Globus pallidus (tissue), 1 donor: ENCODE measurements around the gene ITGB1BP1.

ENCODE experiments used
- DNase-seq: peaks from one replicate; pipeline ENCODE4 v3.0.0-alpha.2; 2015; ENCODE audit warnings: low spot score

The ITGB1BP1 gene

DNA sequence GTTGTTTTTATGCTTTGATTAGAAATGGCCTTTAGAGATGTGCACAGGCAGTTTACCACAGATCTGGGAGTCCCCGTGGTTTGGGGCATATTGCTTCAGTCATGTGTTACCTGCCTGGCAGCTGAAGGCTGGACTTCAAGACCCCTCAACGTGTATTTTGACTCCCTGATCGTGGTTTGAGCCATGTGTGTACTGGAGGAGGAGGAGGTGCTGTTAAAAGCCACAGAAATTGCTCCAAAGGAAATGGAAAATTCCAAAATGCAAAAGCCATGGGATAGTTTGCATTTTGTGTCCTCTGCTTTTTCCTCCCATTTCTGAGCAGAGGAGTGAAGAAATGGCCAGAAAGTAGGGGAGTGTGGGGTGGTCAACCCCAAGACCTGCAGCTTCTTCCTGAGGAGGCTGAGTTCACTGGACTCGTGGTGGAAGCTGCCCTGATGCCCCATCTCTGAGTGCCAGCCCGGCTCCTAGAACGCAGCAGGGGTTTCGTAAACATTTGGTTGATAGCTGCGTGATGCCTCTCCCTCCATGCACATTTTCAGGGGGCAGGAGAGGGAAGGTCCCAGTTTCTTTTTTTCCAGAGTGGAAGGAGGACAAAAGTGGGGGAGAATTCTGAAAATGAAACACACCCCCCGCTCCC, 45.7 kb downstream of the ITGB1BP1 start:
- DNase-seq = no peak

DNA sequence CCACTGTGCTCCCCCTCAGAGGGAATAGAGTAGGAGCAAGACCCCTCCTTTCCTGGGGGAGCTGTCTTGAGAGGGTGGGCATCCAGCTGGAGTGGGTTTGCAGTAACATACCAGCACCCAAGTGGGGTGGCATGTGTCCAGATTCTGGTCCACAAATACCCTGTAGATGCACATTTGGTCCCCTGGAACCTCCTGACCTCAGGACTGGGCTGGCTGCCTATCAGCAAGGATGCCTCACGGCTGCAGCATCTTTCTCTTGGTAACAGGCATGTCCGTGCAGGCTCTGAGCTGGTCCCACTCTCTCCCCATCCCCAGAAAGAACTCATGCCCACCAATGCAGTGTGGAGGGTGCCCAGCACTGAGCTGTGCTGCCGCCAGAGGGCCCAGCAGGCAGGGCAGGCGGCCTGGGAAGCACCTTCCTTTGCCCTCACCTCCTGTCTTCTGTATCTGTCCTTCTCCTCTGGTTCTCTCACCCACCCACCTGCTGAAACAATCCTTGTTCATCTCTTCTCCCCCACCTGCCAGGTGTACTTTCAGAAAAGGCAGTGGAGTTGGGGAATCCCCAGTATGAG, 47.4 kb downstream of the ITGB1BP1 start:
- DNase-seq = no peak

DNA sequence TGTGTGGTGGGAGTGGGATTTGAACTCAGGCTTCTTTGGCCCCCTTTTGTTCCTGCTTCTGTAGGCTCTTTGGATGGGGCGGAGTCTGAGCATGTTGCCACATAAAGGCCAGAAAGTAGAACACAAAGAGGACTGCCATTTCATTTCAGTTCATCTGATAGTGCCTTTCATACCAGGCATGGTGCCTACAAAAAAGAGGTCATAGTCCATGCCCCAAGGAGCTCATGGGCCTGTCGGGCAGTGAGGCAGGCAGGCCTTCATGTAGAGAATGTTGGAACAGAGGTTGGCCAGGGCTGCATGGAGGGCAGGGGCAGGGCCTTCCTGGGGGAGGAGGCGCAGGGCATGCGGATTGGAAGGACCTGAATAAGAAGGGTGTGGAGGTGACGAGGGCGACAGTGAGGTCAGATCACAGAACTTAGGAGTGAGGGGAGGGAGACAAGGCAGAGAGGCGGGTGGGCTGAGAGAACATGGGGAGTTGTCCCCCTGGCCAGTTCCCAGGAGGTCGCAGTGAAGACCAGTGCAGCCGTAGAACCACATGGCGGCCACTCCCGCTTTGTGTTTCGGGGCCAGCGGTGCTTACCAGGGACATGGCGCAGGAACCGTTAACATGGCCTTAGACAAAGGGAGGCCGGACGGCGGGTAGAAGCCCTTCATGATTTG, 49.1 kb downstream of the ITGB1BP1 start:
- no peak for DNase-seq

DNA sequence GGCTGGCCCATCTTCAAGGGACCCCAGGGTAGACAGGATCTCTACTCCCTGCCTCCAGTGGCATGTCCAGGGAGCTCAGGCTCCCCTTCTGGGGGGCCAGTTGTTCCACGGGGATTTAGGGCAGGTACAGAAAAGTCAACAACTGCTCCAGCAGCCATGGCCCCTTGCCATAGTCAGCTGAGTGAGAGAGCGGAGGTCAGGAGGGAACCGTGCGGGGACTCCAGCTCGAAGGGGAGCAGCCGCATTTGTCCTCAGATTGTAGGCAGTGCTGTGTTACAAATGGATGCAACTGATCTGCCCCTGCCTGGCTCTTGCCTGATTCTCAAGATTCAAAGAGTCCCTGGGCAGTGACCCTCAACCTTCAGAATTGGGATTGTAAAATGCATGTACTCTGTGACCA, 49.9 kb downstream of the ITGB1BP1 start:
- no peak for DNase-seq

- DNase-seq = no peak
These were observed 50.3 kb downstream of the ITGB1BP1 start for GRCh38 chr2:9373047-9373446.

DNA sequence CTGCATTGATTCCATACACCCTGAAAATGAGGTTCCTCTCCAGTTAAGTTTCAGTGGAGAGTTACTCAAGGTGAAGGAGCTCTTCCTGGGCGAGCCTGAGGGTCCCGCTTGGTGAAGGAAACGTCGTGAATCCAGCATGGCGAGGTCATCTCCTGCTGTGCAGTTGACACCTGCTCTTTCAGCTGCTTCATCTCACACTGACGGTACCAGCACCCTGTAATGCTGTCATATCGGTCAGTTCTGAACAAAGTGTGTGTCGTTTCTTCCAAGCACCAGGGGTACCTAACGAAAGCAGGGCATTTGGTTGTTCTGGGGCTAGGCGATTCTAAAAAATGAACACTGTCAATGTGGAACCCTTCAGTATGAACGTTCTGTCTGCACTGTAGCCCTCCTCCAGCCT, 52.6 kb downstream of the ITGB1BP1 start:
- DNase-seq = no peak

DNA sequence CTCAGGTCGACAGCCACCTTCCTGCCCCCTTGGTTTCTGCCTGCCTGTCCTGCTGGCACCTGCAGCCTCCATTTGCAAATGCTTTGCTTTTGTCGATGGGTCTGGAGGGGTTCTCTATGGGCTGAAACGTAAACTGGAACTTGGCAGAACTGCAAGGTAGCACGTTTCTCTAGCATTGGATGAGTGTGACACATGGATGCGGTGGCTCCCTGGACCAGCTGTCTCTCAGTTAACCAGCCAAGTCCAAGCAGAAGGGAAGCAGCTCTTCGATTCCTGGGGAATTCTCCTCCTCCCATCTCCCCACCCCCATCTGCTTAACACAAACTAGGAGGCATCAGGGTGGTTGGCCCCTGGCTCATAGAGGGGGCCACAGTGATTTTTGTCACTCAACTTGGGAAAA, 57.3 kb downstream of the ITGB1BP1 start:
- no peak for DNase-seq

GRCh38 chr2:9365498-9366019, 57.8 kb downstream of the ITGB1BP1 start:
- DNase-seq = no peak

GRCh38 chr2:9364791-9365497, 58.4 kb downstream of the ITGB1BP1 start:
- DNase-seq = no peak

GRCh38 chr2:9364373-9364772, 59.0 kb downstream of the ITGB1BP1 start:
- no peak for DNase-seq

- DNase-seq = no peak
These were observed 62.6 kb downstream of the ITGB1BP1 start for GRCh38 chr2:9360701-9361100.

GRCh38 chr2:9360110-9360509, 63.2 kb downstream of the ITGB1BP1 start:
- DNase-seq = no peak

GRCh38 chr2:9359463-9359862, 63.9 kb downstream of the ITGB1BP1 start:
- DNase-seq = no peak

DNA sequence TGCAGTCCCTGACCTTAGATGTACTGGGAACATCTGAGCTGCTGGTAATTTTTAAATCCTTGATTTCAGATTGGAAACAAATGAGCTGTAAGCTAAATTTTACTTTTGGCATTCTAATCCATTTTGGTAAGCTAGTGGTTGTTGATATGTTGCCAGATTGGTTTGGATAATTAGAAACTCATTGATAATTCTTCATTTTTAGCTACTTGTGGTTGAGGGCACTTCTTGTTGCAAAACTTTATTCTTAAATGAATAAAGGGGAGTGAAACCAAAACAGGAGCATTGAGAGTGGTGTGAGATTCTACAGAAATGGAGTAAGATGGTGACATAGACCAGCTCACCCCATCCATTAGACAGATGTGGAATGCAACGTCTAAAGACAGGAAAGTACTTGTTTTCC, 64.5 kb downstream of the ITGB1BP1 start:
- no peak for DNase-seq

- no peak for DNase-seq
These were observed 67.1 kb downstream of the ITGB1BP1 start for GRCh38 chr2:9356261-9356660.

- no peak for DNase-seq
These were observed 67.6 kb downstream of the ITGB1BP1 start for GRCh38 chr2:9355716-9356115.

GRCh38 chr2:9355270-9355669, 68.1 kb downstream of the ITGB1BP1 start:
- no peak for DNase-seq

DNA sequence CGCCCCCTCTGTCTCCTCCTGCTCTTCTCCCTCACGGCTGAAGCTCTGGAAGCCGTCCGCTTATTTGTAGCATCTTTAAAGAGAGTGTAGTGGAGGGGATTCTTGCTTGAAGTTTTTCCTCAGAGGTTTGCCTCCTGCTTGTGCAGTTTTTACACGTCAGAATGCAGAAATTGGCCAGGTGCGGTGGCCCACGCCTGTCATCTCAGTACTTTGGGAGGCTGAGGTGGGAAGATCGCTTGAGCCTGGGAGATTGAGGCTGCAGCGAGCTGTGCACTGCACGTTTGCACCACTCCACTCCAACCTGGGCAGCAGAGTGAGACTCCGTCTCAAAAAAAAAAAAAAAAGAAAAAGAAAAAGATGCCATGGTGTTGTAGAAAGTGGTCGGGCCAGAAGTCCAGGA, 69.0 kb downstream of the ITGB1BP1 start:
- DNase-seq = no peak
